Measurements from ENCODE around the gene HMG20A.

Gene HMG20A

GRCh38 chr15:77386626-77387025, 34.1 kb upstream of the HMG20A start:
- Histone ChIP-seq H2BK120ac (ENCODE audit: low read depth, low read length) (no peak overlapping the region), H3K9ac (ENCODE audit: low read depth, low read length, poor library complexity) (no peak overlapping the region), H3K4me1 (ENCODE audit: control insufficient read depth in 2 of 2, insufficient read depth in 1 of 2, low read depth in 1 of 2, low read length in 2 of 2) (no peaks in the 10 kb centered on the region), H2BK5ac (ENCODE audit: low read length) (no peak overlapping the region), H2BK12ac (ENCODE audit: low read length) (no peak overlapping the region), H2AK5ac (ENCODE audit: low read depth, low read length) (no peak overlapping the region), H3K4ac (ENCODE audit: low read length) (no peak overlapping the region), H4K8ac (ENCODE audit: low read depth, low read length) (no peak overlapping the region), H3K4me2 (ENCODE audit: insufficient read depth, low read length, poor library complexity, severe bottlenecking) (no peak overlapping the region), H3K18ac (ENCODE audit: low read length) (no peak overlapping the region), H3K27me3 (ENCODE audit: control insufficient read depth in 3 of 3, insufficient read depth in 3 of 3, low read depth in 1 of 3, low read length in 3 of 3) (no peaks in the 10 kb centered on the region), H3K4me3 (ENCODE audit: low read length in 2 of 2) (no peak overlapping the region), H4K91ac (ENCODE audit: low read depth, low read length, poor library complexity) (no peak overlapping the region), H3K36me3 (replicated peaks in 1 of 2; ENCODE audit: control insufficient read depth in 2 of 2, insufficient read depth in 2 of 2, low read length in 2 of 2) (no peaks in the 10 kb centered on the region), H3K9me3 (replicated peaks in 1 of 2; ENCODE audit: control insufficient read depth in 2 of 2, insufficient read depth in 1 of 2, low read depth in 1 of 2, low read length in 2 of 2) (no peaks in the 10 kb centered on the region), H3K23ac (ENCODE audit: low read depth, low read length, poor library complexity) (no peak overlapping the region), H3K27ac (replicated peaks; ENCODE audit: low read length) (no peak overlapping the region), H2AFZ (ENCODE audit: low read length) (no peak overlapping the region), H3K14ac (ENCODE audit: low read length) (no peak overlapping the region), H3K79me1 (ENCODE audit: low read depth, low read length) (no peaks in the 10 kb centered on the region), H2BK15ac (ENCODE audit: low read length) (no peak overlapping the region)
- no CpG with 5 or more reads among the region's 2 CpGs for WGBS, 2 donors (ENCODE audit: extremely low coverage in 2 of 2, insufficient read length in 2 of 2, insufficient replicate concordance in 1 of 2)
- no peak for DNase-seq (ENCODE audit: low spot score)

- Histone ChIP-seq H3K9me3 (replicated peaks in 1 of 2; ENCODE audit: control insufficient read depth in 2 of 2, insufficient read depth in 1 of 2, low read depth in 1 of 2, low read length in 2 of 2) (no peaks in the 10 kb centered on the region), H2BK15ac (ENCODE audit: low read length) (no peak overlapping the region), H2BK5ac (ENCODE audit: low read length) (no peak overlapping the region), H3K4me1 (ENCODE audit: control insufficient read depth in 2 of 2, insufficient read depth in 1 of 2, low read depth in 1 of 2, low read length in 2 of 2) (no peaks in the 10 kb centered on the region), H3K4me2 (ENCODE audit: insufficient read depth, low read length, poor library complexity, severe bottlenecking) (no peak overlapping the region), H3K27ac (replicated peaks; ENCODE audit: low read length) (no peak overlapping the region), H4K91ac (ENCODE audit: low read depth, low read length, poor library complexity) (no peak overlapping the region), H3K23ac (ENCODE audit: low read depth, low read length, poor library complexity) (no peak overlapping the region), H3K9ac (ENCODE audit: low read depth, low read length, poor library complexity) (no peak overlapping the region), H2AK5ac (ENCODE audit: low read depth, low read length) (no peak overlapping the region), H2BK12ac (ENCODE audit: low read length) (no peak overlapping the region), H3K4me3 (ENCODE audit: low read length in 2 of 2) (no peak overlapping the region), H3K18ac (ENCODE audit: low read length) (no peak overlapping the region), H3K27me3 (ENCODE audit: control insufficient read depth in 3 of 3, insufficient read depth in 3 of 3, low read depth in 1 of 3, low read length in 3 of 3) (no peaks in the 10 kb centered on the region), H4K8ac (ENCODE audit: low read depth, low read length) (no peak overlapping the region), H3K79me1 (ENCODE audit: low read depth, low read length) (no peaks in the 10 kb centered on the region), H3K36me3 (replicated peaks in 1 of 2; ENCODE audit: control insufficient read depth in 2 of 2, insufficient read depth in 2 of 2, low read length in 2 of 2) (no peaks in the 10 kb centered on the region), H2BK120ac (ENCODE audit: low read depth, low read length) (no peak overlapping the region), H3K4ac (ENCODE audit: low read length) (no peak overlapping the region), H3K14ac (ENCODE audit: low read length) (no peak overlapping the region), H2AFZ (ENCODE audit: low read length) (no peak overlapping the region)
- no CpG with 5 or more reads among the region's 2 CpGs for WGBS, 2 donors (ENCODE audit: extremely low coverage in 2 of 2, insufficient read length in 2 of 2, insufficient replicate concordance in 1 of 2)
- DNase-seq (ENCODE audit: low spot score) = no peak
These were observed 33.2 kb upstream of the HMG20A start for GRCh38 chr15:77387365-77388105.

- DNase-seq (ENCODE audit: low spot score) = no peak
- H4K91ac ChIP-seq (ENCODE audit: low read depth, low read length, poor library complexity) = no peak overlapping the region
- H2BK12ac ChIP-seq (ENCODE audit: low read length) = no peak overlapping the region
- H3K79me1 ChIP-seq (ENCODE audit: low read depth, low read length) = no peaks in the 10 kb centered on the region
- H3K23ac ChIP-seq (ENCODE audit: low read depth, low read length, poor library complexity) = no peak overlapping the region
- H3K4me3 ChIP-seq (ENCODE audit: low read length in 2 of 2) = no peak overlapping the region
- no peak overlapping the region for H2AFZ ChIP-seq (ENCODE audit: low read length)
- H3K4me1 ChIP-seq (ENCODE audit: control insufficient read depth in 2 of 2, insufficient read depth in 1 of 2, low read depth in 1 of 2, low read length in 2 of 2) = no peaks in the 10 kb centered on the region
- no CpG with 5 or more reads among the region's 3 CpGs for WGBS, 2 donors (ENCODE audit: extremely low coverage in 2 of 2, insufficient read length in 2 of 2, insufficient replicate concordance in 1 of 2)
- H3K9me3 ChIP-seq (replicated peaks in 1 of 2; ENCODE audit: control insufficient read depth in 2 of 2, insufficient read depth in 1 of 2, low read depth in 1 of 2, low read length in 2 of 2) = peaks cover 2 to 25% of the 10 kb centered on the region in 2 donors
- H2BK120ac ChIP-seq (ENCODE audit: low read depth, low read length) = no peak overlapping the region
- no peak overlapping the region for H2BK5ac ChIP-seq (ENCODE audit: low read length)
- no peak overlapping the region for H2AK5ac ChIP-seq (ENCODE audit: low read depth, low read length)
- H3K4ac ChIP-seq (ENCODE audit: low read length) = no peak overlapping the region
- H3K27me3 ChIP-seq (ENCODE audit: control insufficient read depth in 3 of 3, insufficient read depth in 3 of 3, low read depth in 1 of 3, low read length in 3 of 3) = no peaks in the 10 kb centered on the region
- H3K9ac ChIP-seq (ENCODE audit: low read depth, low read length, poor library complexity) = no peak overlapping the region
- no peak overlapping the region for H3K14ac ChIP-seq (ENCODE audit: low read length)
- no peak overlapping the region for H4K8ac ChIP-seq (ENCODE audit: low read depth, low read length)
- H3K18ac ChIP-seq (ENCODE audit: low read length) = no peak overlapping the region
- no peak overlapping the region for H3K4me2 ChIP-seq (ENCODE audit: insufficient read depth, low read length, poor library complexity, severe bottlenecking)
- no peak overlapping the region for H2BK15ac ChIP-seq (ENCODE audit: low read length)
- no peak overlapping the region for H3K27ac ChIP-seq (replicated peaks; ENCODE audit: low read length)
- peaks cover 0 to 5% of the 10 kb centered on the region in 2 donors for H3K36me3 ChIP-seq (replicated peaks in 1 of 2; ENCODE audit: control insufficient read depth in 2 of 2, insufficient read depth in 2 of 2, low read length in 2 of 2)
These were observed 29.2 kb upstream of the HMG20A start for GRCh38 chr15:77391372-77391951.

- Histone ChIP-seq H2BK120ac (ENCODE audit: low read depth, low read length) (no peak overlapping the region), H3K36me3 (replicated peaks in 1 of 2; ENCODE audit: control insufficient read depth in 2 of 2, insufficient read depth in 2 of 2, low read length in 2 of 2) (peaks cover 0 to 5% of the 10 kb centered on the region in 2 donors), H2BK5ac (ENCODE audit: low read length) (no peak overlapping the region), H3K9ac (ENCODE audit: low read depth, low read length, poor library complexity) (no peak overlapping the region), H4K91ac (ENCODE audit: low read depth, low read length, poor library complexity) (no peak overlapping the region), H3K18ac (ENCODE audit: low read length) (peak overlapping the region; percentile 48), H2BK15ac (ENCODE audit: low read length) (no peak overlapping the region), H3K79me1 (ENCODE audit: low read depth, low read length) (no peaks in the 10 kb centered on the region), H2AFZ (ENCODE audit: low read length) (no peak overlapping the region), H3K27me3 (ENCODE audit: control insufficient read depth in 3 of 3, insufficient read depth in 3 of 3, low read depth in 1 of 3, low read length in 3 of 3) (no peaks in the 10 kb centered on the region), H3K4ac (ENCODE audit: low read length) (no peak overlapping the region), H3K27ac (replicated peaks; ENCODE audit: low read length) (no peak overlapping the region), H3K4me1 (ENCODE audit: control insufficient read depth in 2 of 2, insufficient read depth in 1 of 2, low read depth in 1 of 2, low read length in 2 of 2) (no peaks in the 10 kb centered on the region), H3K4me3 (ENCODE audit: low read length in 2 of 2) (no peak overlapping the region), H3K9me3 (replicated peaks in 1 of 2; ENCODE audit: control insufficient read depth in 2 of 2, insufficient read depth in 1 of 2, low read depth in 1 of 2, low read length in 2 of 2) (peaks cover 2 to 25% of the 10 kb centered on the region in 2 donors), H3K23ac (ENCODE audit: low read depth, low read length, poor library complexity) (no peak overlapping the region), H4K8ac (ENCODE audit: low read depth, low read length) (no peak overlapping the region), H2BK12ac (ENCODE audit: low read length) (no peak overlapping the region), H2AK5ac (ENCODE audit: low read depth, low read length) (no peak overlapping the region), H3K14ac (ENCODE audit: low read length) (no peak overlapping the region), H3K4me2 (ENCODE audit: insufficient read depth, low read length, poor library complexity, severe bottlenecking) (no peak overlapping the region)
- DNase-seq (ENCODE audit: low spot score) = no peak
- WGBS, 2 donors (ENCODE audit: extremely low coverage in 2 of 2, insufficient read length in 2 of 2, insufficient replicate concordance in 1 of 2) = no CpG with 5 or more reads among the region's 7 CpGs
These were observed 27.8 kb upstream of the HMG20A start for GRCh38 chr15:77392762-77393470.

Measured in neuronal stem cell (in vitro differentiated cells).